ENCODE data around the gene TMIE.
A peak's percentile ranks its signal among the peaks of the same experiment; 100 is the strongest.

GRCh38 chr3:46695177-46695961 is 5.8 kb upstream of the TMIE start:
- TF ChIP-seq, protein P1, sequence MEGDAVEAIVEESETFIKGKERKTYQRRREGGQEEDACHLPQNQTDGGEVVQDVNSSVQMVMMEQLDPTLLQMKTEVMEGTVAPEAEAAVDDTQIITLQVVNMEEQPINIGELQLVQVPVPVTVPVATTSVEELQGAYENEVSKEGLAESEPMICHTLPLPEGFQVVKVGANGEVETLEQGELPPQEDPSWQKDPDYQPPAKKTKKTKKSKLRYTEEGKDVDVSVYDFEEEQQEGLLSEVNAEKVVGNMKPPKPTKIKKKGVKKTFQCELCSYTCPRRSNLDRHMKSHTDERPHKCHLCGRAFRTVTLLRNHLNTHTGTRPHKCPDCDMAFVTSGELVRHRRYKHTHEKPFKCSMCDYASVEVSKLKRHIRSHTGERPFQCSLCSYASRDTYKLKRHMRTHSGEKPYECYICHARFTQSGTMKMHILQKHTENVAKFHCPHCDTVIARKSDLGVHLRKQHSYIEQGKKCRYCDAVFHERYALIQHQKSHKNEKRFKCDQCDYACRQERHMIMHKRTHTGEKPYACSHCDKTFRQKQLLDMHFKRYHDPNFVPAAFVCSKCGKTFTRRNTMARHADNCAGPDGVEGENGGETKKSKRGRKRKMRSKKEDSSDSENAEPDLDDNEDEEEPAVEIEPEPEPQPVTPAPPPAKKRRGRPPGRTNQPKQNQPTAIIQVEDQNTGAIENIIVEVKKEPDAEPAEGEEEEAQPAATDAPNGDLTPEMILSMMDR (conservative IDR thresholded peaks at IDR 0.05), result peak; percentile 42; the same call in 1 of the 2 replicates
- TF ChIP-seq ZFX (IDR thresholded peaks at IDR 0.05), result no peak

All from C4-2B (cell line).